ENCODE measurements around the gene LHPP.

The LHPP gene

DNA sequence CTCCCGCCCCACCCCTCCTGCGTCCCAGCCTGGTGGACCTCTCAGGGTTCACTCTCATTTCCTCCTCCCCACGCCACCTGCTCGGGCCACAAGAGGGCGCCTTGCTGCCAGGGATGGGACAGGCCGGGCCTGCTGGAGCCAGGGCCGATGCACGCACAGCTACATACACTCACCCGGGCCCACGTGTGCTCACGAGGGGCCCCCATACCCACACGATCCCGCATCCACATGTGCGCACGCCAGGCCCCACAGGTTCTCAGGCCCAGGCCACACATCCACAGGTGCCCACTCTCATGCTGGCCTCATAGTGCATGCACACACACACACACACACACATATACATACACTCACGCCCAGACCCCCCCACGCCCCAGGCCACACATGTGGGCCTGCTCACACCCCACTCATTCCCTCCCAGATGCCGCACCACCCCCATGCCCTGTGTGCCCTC lies 68.6 kb downstream of the LHPP start (continued):
- TF ChIP-seq ZXDB (tag by site-specific recombination; IDR thresholded peaks at IDR 0.05) (peak; percentile 28; the same call in 1 of the 2 replicates), ZNF747 (tag by site-specific recombination; IDR thresholded peaks at IDR 0.05) (no peak), YY2 (tag by site-specific recombination; IDR thresholded peaks at IDR 0.05) (no peak; the same call in 1 of the 2 replicates), ZNF664 (tag by site-specific recombination; IDR thresholded peaks at IDR 0.05) (no peak), ZFP37 (tag by site-specific recombination; IDR thresholded peaks at IDR 0.05) (0 out of 2 replicates have a peak, but pooled peaks have one; percentile 78), ZNF391 (tag by site-specific recombination; IDR thresholded peaks at IDR 0.05; ENCODE audit: borderline replicate concordance, low read depth) (peak; percentile 56; the same call in 1 of the 2 replicates), KLF8 (tag by site-specific recombination; IDR thresholded peaks at IDR 0.05) (peak; percentile 66; the same call in 1 of the 2 replicates), ZNF623 (tag by site-specific recombination; IDR thresholded peaks at IDR 0.05) (no peak), ZBTB7A (tag by site-specific recombination; IDR thresholded peaks at IDR 0.05; ENCODE audit: low read depth) (peak; percentile 40; the same call in 1 of the 2 replicates), ZNF121 (tag by site-specific recombination; IDR thresholded peaks at IDR 0.05) (no peak), ZSCAN30 (tag by site-specific recombination; IDR thresholded peaks at IDR 0.05) (peak; percentile 82; the same call in 1 of the 2 replicates), ZBTB10 (tag by site-specific recombination; IDR thresholded peaks at IDR 0.05) (peak; percentile 46; the same call in 1 of the 2 replicates), FEZF1 (tag by site-specific recombination; IDR thresholded peaks at IDR 0.05) (no peak), ZNF600 (tag by site-specific recombination; IDR thresholded peaks at IDR 0.05) (peak; percentile 40; the same call in 1 of the 2 replicates), HOXD13 (CRISPR knock-in tag; IDR thresholded peaks at IDR 0.05; ENCODE audit: borderline replicate concordance) (no peak), ZNF324 (tag by site-specific recombination; IDR thresholded peaks at IDR 0.05) (peak; percentile 57; the same call in 1 of the 2 replicates), ZNF174 (tag by site-specific recombination; IDR thresholded peaks at IDR 0.05) (no peak), CTCF (tag by site-specific recombination; IDR thresholded peaks at IDR 0.05) (peak; percentile 96)
- TF ChIP-seq, protein P1, sequence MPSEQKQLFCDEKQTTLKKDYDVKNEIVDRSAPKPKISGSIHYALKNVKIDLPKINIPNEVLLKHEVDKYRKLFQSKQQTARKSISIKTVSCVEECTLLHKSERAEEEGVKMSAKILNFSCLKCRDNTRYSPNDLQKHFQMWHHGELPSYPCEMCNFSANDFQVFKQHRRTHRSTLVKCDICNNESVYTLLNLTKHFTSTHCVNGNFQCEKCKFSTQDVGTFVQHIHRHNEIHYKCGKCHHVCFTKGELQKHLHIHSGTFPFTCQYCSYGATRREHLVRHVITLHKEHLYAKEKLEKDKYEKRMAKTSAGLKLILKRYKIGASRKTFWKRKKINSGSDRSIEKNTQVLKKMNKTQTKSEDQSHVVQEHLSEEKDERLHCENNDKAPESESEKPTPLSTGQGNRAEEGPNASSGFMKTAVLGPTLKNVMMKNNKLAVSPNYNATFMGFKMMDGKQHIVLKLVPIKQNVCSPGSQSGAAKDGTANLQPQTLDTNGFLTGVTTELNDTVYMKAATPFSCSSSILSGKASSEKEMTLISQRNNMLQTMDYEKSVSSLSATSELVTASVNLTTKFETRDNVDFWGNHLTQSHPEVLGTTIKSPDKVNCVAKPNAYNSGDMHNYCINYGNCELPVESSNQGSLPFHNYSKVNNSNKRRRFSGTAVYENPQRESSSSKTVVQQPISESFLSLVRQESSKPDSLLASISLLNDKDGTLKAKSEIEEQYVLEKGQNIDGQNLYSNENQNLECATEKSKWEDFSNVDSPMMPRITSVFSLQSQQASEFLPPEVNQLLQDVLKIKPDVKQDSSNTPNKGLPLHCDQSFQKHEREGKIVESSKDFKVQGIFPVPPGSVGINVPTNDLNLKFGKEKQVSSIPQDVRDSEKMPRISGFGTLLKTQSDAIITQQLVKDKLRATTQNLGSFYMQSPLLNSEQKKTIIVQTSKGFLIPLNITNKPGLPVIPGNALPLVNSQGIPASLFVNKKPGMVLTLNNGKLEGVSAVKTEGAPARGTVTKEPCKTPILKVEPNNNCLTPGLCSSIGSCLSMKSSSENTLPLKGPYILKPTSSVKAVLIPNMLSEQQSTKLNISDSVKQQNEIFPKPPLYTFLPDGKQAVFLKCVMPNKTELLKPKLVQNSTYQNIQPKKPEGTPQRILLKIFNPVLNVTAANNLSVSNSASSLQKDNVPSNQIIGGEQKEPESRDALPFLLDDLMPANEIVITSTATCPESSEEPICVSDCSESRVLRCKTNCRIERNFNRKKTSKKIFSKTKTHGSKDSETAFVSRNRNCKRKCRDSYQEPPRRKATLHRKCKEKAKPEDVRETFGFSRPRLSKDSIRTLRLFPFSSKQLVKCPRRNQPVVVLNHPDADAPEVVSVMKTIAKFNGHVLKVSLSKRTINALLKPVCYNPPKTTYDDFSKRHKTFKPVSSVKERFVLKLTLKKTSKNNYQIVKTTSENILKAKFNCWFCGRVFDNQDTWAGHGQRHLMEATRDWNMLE (tag by site-specific recombination; conservative IDR thresholded peaks at IDR 0.05; ENCODE audit: low read depth), result no peak
- TF ChIP-seq, protein P2, sequence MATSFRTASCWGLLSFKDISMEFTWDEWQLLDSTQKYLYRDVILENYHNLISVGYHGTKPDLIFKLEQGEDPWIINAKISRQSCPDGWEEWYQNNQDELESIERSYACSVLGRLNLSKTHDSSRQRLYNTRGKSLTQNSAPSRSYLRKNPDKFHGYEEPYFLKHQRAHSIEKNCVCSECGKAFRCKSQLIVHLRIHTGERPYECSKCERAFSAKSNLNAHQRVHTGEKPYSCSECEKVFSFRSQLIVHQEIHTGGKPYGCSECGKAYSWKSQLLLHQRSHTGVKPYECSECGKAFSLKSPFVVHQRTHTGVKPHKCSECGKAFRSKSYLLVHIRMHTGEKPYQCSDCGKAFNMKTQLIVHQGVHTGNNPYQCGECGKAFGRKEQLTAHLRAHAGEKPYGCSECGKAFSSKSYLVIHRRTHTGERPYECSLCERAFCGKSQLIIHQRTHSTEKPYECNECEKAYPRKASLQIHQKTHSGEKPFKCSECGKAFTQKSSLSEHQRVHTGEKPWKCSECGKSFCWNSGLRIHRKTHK (tag by site-specific recombination; IDR thresholded peaks at IDR 0.05), result no peak
- TF ChIP-seq, protein P3, sequence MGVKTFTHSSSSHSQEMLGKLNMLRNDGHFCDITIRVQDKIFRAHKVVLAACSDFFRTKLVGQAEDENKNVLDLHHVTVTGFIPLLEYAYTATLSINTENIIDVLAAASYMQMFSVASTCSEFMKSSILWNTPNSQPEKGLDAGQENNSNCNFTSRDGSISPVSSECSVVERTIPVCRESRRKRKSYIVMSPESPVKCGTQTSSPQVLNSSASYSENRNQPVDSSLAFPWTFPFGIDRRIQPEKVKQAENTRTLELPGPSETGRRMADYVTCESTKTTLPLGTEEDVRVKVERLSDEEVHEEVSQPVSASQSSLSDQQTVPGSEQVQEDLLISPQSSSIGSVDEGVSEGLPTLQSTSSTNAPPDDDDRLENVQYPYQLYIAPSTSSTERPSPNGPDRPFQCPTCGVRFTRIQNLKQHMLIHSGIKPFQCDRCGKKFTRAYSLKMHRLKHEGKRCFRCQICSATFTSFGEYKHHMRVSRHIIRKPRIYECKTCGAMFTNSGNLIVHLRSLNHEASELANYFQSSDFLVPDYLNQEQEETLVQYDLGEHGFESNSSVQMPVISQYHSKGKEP (tag by site-specific recombination; IDR thresholded peaks at IDR 0.05), result no peak
- TF ChIP-seq, protein P4, sequence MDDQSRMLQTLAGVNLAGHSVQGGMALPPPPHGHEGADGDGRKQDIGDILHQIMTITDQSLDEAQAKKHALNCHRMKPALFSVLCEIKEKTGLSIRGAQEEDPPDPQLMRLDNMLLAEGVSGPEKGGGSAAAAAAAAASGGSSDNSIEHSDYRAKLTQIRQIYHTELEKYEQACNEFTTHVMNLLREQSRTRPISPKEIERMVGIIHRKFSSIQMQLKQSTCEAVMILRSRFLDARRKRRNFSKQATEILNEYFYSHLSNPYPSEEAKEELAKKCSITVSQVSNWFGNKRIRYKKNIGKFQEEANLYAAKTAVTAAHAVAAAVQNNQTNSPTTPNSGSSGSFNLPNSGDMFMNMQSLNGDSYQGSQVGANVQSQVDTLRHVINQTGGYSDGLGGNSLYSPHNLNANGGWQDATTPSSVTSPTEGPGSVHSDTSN (CRISPR knock-in tag; IDR thresholded peaks at IDR 0.05), result peak; percentile 65; the same call in 1 of the 2 replicates
- TF ChIP-seq, protein P5, sequence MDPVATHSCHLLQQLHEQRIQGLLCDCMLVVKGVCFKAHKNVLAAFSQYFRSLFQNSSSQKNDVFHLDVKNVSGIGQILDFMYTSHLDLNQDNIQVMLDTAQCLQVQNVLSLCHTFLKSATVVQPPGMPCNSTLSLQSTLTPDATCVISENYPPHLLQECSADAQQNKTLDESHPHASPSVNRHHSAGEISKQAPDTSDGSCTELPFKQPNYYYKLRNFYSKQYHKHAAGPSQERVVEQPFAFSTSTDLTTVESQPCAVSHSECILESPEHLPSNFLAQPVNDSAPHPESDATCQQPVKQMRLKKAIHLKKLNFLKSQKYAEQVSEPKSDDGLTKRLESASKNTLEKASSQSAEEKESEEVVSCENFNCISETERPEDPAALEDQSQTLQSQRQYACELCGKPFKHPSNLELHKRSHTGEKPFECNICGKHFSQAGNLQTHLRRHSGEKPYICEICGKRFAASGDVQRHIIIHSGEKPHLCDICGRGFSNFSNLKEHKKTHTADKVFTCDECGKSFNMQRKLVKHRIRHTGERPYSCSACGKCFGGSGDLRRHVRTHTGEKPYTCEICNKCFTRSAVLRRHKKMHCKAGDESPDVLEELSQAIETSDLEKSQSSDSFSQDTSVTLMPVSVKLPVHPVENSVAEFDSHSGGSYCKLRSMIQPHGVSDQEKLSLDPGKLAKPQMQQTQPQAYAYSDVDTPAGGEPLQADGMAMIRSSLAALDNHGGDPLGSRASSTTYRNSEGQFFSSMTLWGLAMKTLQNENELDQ (tag by site-specific recombination; IDR thresholded peaks at IDR 0.05; ENCODE audit: low read depth), result no peak
